Ovary (tissue), 9 donors: ENCODE results near the gene PTPRG. TPM values are rescaled to one million over a fixed set of nuclear protein-coding genes. Genes with fewer than 3 reads are reported as not detected.

Experiments
- DNase-seq, 5 donors: peaks; one replicate each; pipeline ENCODE4 v3.0.0-alpha.2; 2019 to 2020
- H3K27ac ChIP-seq, 2 donors: fragments of 200-600 bp; one replicate each; pipeline versions ENCODE4 v1.5.1 to v1.8.0; 2019 to 2022
- H3K27me3 ChIP-seq: fragments of 200-600 bp; one replicate; pipeline ENCODE4 v1.8.0; 2022
- H3K36me3 ChIP-seq: fragments of 200-600 bp; sonication (generic); one replicate; pipeline ENCODE4 v1.5.1; 2019
- H3K4me1 ChIP-seq: one replicate; pipeline ENCODE4 v1.8.1; 2013; ENCODE audit warnings: mild to moderate bottlenecking, moderate library complexity; ENCODE audit not compliant: insufficient read depth
- H3K4me3 ChIP-seq: fragments of 200-600 bp; sonication (generic); one replicate; pipeline ENCODE4 v1.5.1; 2017
- H3K9me3 ChIP-seq, 2 donors: fragments of 200-600 bp in 1 of 2; sonication (generic) in 1 of 2; one replicate each; pipeline versions ENCODE4 v1.5.1 to v1.8.1; 2013 to 2019; ENCODE audit warnings: mild to moderate bottlenecking in 1 of 2, moderate library complexity in 1 of 2
- EP300 ChIP-seq: sonication (generic); formaldehyde crosslinking; IDR thresholded peaks from one replicate; pipeline ENCODE4 v1.6.1; 2017; ENCODE audit warnings: antibody characterized with exemption
- POLR2A ChIP-seq: fragments of 450-650 bp; IDR thresholded peaks from one replicate; pipeline ENCODE4 v1.6.1; 2017; ENCODE audit warnings: antibody characterized with exemption, mild to moderate bottlenecking, moderate library complexity
- WGBS, 3 donors: extraction: QIAGEN DNeasy Blood & Tissue Kit in 1 of 3; methylation state at CpG; one replicate each; pipeline versions ENCODE4 v1.1.5 to v1.1.7; 2013 to 2017; 5-methylcytosine and 5-hydroxymethylcytosine counted together
- intact Hi-C, 4 donors: fragments of 100-400 bp; cut with DNase I; formaldehyde crosslinking; loops; one replicate each; pipeline versions ENCODE4 v1.11.0 to v1.15.1; 2022 to 2023
- polyA plus RNA-seq, 2 donors: library from polyadenylated mRNA; stranded (reverse); fragments of 200-250 nt in 1 of 2; fragments of 350-450 nt in 1 of 2; fragmentation: Illumina TruSeq in 1 of 2; extraction: RNeasy Lipid Tissue Mini Kit (QIAGEN cat#74804) in 1 of 2; gene quantifications; one replicate each; pipeline ENCODE4 v1.2.3, GENCODE V29; 2013 to 2014
- total RNA-seq, 7 donors: library from RNA; depleted of rRNA in 2 of 7; stranded (reverse); fragments of >200 nt in 2 of 7; fragmentation: NEBNext Ultra II Directional in 3 of 7; extraction: Animal tissue kit (Norgen Biotek cat#: 25700) in 3 of 7; gene quantifications; one replicate each; pipeline versions ENCODE4 v1.1.0 to v1.2.4, GENCODE V29; 2016 to 2023
- TF ChIP-seq, protein P1 (sequence below), 3 donors: fragments of 450-650 bp in 2 of 3; fragments of 200-600 bp in 1 of 3; IDR thresholded peaks; one replicate each; pipeline versions ENCODE4 v1.5.1 to v1.8.0; 2016 to 2022; ENCODE audit warnings: antibody characterized with exemption in 3 of 3, mild to moderate bottlenecking in 1 of 3
- donor health status: DM: no; HTN: no; CAD: no; lungs with moderate emphysema.
- donor health status: DM: no; HTN: no; CAD: no.
- donor health status: Bipolar disorder and iron deficiency.
- donor health status: DM: yes; HTN: yes; CAD: no.
- donor health status: DM: no; HTN: no; CAD: no.
- donor health status: DM: yes; HTN: yes; CAD: no.

Gene PTPRG
- total and polyA plus RNA-seq, 9 donors = 18.2 to 87.9 (median 47.7) TPM

DNA sequence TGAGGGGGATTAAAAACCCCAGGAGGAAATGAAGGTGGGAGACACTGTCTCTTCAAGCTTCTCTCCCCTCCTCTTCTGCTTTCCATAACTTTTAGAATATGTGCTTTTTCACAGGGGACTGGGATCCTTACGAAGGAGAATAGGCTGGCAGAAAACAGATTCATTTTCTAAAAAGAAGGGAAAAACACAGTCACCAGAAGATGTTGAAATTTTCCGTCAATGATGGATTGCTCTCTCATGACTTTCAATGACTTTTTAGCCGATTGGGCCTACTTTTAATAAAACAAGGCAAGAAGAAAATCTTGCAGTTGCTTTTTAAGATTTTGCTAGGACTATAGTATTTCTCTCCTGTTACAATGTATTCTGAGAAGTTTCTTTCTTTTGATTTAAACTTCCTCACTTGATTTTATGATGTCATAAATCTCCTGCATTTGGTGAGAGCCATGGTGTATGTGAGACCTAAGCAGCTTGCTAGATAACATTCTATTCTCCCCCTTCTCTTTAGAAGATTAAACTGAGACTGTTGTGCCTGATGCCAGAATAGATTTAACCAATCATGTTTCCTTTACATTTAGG lies 570.7 kb downstream of the PTPRG start:
- Histone ChIP-seq H3K4me3 (no peak overlapping the region), H3K27me3 (no peaks in the 10 kb centered on the region), H3K36me3 (no peaks in the 10 kb centered on the region), H3K9me3 (no peaks in the 10 kb centered on the region), H3K27ac (no peak overlapping the region), H3K4me1 (no peaks in the 10 kb centered on the region)
- TF ChIP-seq EP300 (no peak), POLR2A (no peak)
- TF ChIP-seq, protein P1, sequence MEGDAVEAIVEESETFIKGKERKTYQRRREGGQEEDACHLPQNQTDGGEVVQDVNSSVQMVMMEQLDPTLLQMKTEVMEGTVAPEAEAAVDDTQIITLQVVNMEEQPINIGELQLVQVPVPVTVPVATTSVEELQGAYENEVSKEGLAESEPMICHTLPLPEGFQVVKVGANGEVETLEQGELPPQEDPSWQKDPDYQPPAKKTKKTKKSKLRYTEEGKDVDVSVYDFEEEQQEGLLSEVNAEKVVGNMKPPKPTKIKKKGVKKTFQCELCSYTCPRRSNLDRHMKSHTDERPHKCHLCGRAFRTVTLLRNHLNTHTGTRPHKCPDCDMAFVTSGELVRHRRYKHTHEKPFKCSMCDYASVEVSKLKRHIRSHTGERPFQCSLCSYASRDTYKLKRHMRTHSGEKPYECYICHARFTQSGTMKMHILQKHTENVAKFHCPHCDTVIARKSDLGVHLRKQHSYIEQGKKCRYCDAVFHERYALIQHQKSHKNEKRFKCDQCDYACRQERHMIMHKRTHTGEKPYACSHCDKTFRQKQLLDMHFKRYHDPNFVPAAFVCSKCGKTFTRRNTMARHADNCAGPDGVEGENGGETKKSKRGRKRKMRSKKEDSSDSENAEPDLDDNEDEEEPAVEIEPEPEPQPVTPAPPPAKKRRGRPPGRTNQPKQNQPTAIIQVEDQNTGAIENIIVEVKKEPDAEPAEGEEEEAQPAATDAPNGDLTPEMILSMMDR (IDR thresholded peaks at IDR 0.05) = no peak
- intact Hi-C loops = loop anchor here in 1 of 4 donors (2.0 kb wide), 1 partner anchor 29 kb away; no protein-coding TSS in a partner anchor
- WGBS, 3 donors = 60 to 81% (median 64%) methylated on average over 3 of the region's 3 CpGs
- no peak for DNase-seq

DNA sequence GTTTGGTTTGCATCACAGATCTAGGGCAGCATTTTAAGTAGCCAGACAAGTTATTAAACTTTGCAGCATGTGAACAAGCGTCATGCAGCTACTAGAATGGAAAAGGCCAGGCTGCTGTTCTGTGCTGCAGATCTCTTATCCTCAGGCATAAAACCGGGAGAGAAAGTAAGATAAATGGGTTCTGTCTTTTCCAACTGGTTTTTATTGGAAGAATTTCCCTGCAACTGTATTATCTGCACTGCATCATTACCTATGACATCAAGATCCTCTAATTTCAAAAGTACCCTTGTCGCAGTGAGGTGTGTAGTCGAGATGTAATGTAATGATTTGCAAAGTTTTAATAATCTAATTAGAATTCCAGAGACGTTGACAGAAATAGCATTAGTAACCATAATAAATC lies 571.6 kb downstream of the PTPRG start:
- Histone ChIP-seq H3K27ac (no peak overlapping the region), H3K27me3 (no peaks in the 10 kb centered on the region), H3K36me3 (no peaks in the 10 kb centered on the region), H3K4me1 (no peaks in the 10 kb centered on the region), H3K9me3 (no peaks in the 10 kb centered on the region), H3K4me3 (no peak overlapping the region)
- TF ChIP-seq, protein P1 (IDR thresholded peaks at IDR 0.05) = no peak
- TF ChIP-seq EP300 (no peak), POLR2A (no peak)
- DNase-seq = no peak
- intact Hi-C loops = loop anchor here in 1 of 4 donors (2.0 kb wide), 1 partner anchor 28 kb away; no protein-coding TSS in a partner anchor
- 78 to 90% (median 79%) methylated on average over 5 of the region's 5 CpGs for WGBS, 3 donors

DNA sequence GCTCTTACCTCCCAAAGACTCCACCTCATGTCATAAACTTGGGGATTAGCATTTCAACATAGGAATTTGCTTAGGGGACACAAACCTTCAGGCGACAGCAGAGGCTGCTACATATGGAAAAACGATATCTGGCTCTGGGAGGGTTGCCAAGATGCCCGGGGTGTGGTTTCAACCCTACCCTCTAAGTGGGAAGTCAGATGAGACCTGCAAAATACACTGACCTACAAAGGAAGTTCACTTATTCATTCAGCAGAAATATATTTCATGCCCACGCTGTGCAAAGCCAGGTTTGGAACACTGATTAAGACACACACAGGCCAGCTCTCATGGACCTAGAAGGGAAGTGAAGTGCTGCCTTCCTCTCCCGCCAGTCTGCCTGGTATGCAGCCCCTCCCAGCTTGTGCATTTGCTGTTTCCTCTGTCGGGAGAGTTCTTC lies 572.7 kb downstream of the PTPRG start:
- Histone ChIP-seq H3K4me3 (no peak overlapping the region), H3K36me3 (no peaks in the 10 kb centered on the region), H3K27me3 (no peaks in the 10 kb centered on the region), H3K4me1 (no peaks in the 10 kb centered on the region), H3K27ac (no peak overlapping the region), H3K9me3 (no peaks in the 10 kb centered on the region)
- intact Hi-C loops = no loop called here
- WGBS, 3 donors = 46 to 52% (median 49%) methylated on average over 6 of the region's 6 CpGs
- DNase-seq = no peak
- TF ChIP-seq, protein P1 (IDR thresholded peaks at IDR 0.05) = no peak
- TF ChIP-seq EP300 (no peak), POLR2A (no peak)

GRCh38 chr3:62135741-62136140 lies 574.4 kb downstream of the PTPRG start:
- H3K4me3 ChIP-seq = no peak overlapping the region
- H3K9me3 ChIP-seq = no peaks in the 10 kb centered on the region
- intact Hi-C loops = no loop called here
- no peaks in the 10 kb centered on the region for H3K36me3 ChIP-seq
- no peak for DNase-seq
- TF ChIP-seq POLR2A (no peak), EP300 (no peak)
- no peak overlapping the region for H3K27ac ChIP-seq
- H3K27me3 ChIP-seq = no peaks in the 10 kb centered on the region
- H3K4me1 ChIP-seq = no peaks in the 10 kb centered on the region
- WGBS, 3 donors = 95 to 98% (median 96%) methylated on average over 7 of the region's 7 CpGs

- Histone ChIP-seq H3K9me3 (no peaks in the 10 kb centered on the region), H3K27me3 (no peaks in the 10 kb centered on the region), H3K36me3 (no peaks in the 10 kb centered on the region), H3K4me1 (peaks cover 3% of the 10 kb centered on the region), H3K4me3 (no peak overlapping the region), H3K27ac (no peak overlapping the region)
- WGBS, 3 donors = 89 to 94% (median 91%) methylated on average over 6 of the region's 6 CpGs
- TF ChIP-seq EP300 = no peak
- TF ChIP-seq, protein P1 (IDR thresholded peaks at IDR 0.05) = no peak
- no peak for TF ChIP-seq POLR2A
- DNase-seq = no peak
- intact Hi-C loops = no loop called here
Measured at GRCh38 chr3:62139957-62140356, 578.6 kb downstream of the PTPRG start.
